ENCODE measurements around the gene KIAA1671. TPM values are rescaled to one million over a fixed set of nuclear protein-coding genes. Genes with fewer than 3 reads are reported as not detected.

KIAA1671 gene
- polyA plus RNA-seq, 1 donor from 2014 or later = 3.0 TPM

- no peak overlapping the region for H2AFZ ChIP-seq (ENCODE audit: low read depth, low read length)
- TF ChIP-seq EP300 (conservative IDR thresholded peaks at IDR 0.05; ENCODE audit: poor library complexity, severe bottlenecking) (no peak), SMC3 (conservative IDR thresholded peaks at IDR 0.05; ENCODE audit: poor library complexity) (no peak), TAF1 (IDR thresholded peaks at IDR 0.05; ENCODE audit: low read depth) (no peak), EZH2 (IDR thresholded peaks at IDR 0.05; ENCODE audit: borderline replicate concordance, insufficient read depth, low read length, poor library complexity, severe bottlenecking) (no peak), CTCF (IDR thresholded peaks at IDR 0.05; ENCODE audit: poor library complexity, severe bottlenecking) (no peak), REST (IDR thresholded peaks at IDR 0.05; ENCODE audit: borderline replicate concordance) (no peak), RAD21 (conservative IDR thresholded peaks at IDR 0.05) (no peak), MXI1 (conservative IDR thresholded peaks at IDR 0.05; ENCODE audit: poor library complexity, severe bottlenecking) (no peak), POLR2AphosphoS5 (IDR thresholded peaks at IDR 0.05) (no peak)
- H3K79me2 ChIP-seq (replicated peaks; ENCODE audit: insufficient read depth, low read length) = no peaks in the 10 kb centered on the region
- H3K36me3 ChIP-seq (ENCODE audit: insufficient read depth, low read length) = no peaks in the 10 kb centered on the region
- H3K27ac ChIP-seq (ENCODE audit: low read length) = no peak overlapping the region
- H3K4me3 ChIP-seq (ENCODE audit: low read length) = no peak overlapping the region
- no peaks in the 10 kb centered on the region for H3K27me3 ChIP-seq (ENCODE audit: insufficient read depth, low read depth, low read length)
- no peak overlapping the region for H3K9ac ChIP-seq (ENCODE audit: low read length)
- no peaks in the 10 kb centered on the region for H3F3A ChIP-seq (ENCODE audit: insufficient read depth, low read length, poor library complexity, severe bottlenecking)
- H3K9me2 ChIP-seq (ENCODE audit: insufficient read depth, low read length) = no peaks in the 10 kb centered on the region
- no peaks in the 10 kb centered on the region for H4K20me1 ChIP-seq (ENCODE audit: insufficient read depth)
- H3K4me2 ChIP-seq (ENCODE audit: low read length) = no peak overlapping the region
- H3K9me3 ChIP-seq (ENCODE audit: low read length) = no peaks in the 10 kb centered on the region
These were observed 15.4 kb upstream of the KIAA1671 start for GRCh38 chr22:24937114-24937513.

- Histone ChIP-seq H3K9me2 (ENCODE audit: insufficient read depth, low read length) (no peaks in the 10 kb centered on the region), H3K9me3 (ENCODE audit: low read length) (no peaks in the 10 kb centered on the region), H2AFZ (ENCODE audit: low read depth, low read length) (no peak overlapping the region), H3K9ac (ENCODE audit: low read length) (no peak overlapping the region), H3K27me3 (ENCODE audit: insufficient read depth, low read depth, low read length) (no peaks in the 10 kb centered on the region), H3K4me3 (ENCODE audit: low read length) (no peak overlapping the region), H3K79me2 (replicated peaks; ENCODE audit: insufficient read depth, low read length) (no peaks in the 10 kb centered on the region), H3F3A (ENCODE audit: insufficient read depth, low read length, poor library complexity, severe bottlenecking) (no peaks in the 10 kb centered on the region), H3K36me3 (ENCODE audit: insufficient read depth, low read length) (no peaks in the 10 kb centered on the region), H4K20me1 (ENCODE audit: insufficient read depth) (no peaks in the 10 kb centered on the region), H3K27ac (ENCODE audit: low read length) (no peak overlapping the region), H3K4me2 (ENCODE audit: low read length) (no peak overlapping the region)
- TF ChIP-seq TAF1 (IDR thresholded peaks at IDR 0.05; ENCODE audit: low read depth) = no peak
- TF ChIP-seq EP300 (conservative IDR thresholded peaks at IDR 0.05; ENCODE audit: poor library complexity, severe bottlenecking) = no peak
- TF ChIP-seq CTCF (IDR thresholded peaks at IDR 0.05; ENCODE audit: poor library complexity, severe bottlenecking) = peak; percentile 73
- peak; percentile 68 for TF ChIP-seq RAD21 (conservative IDR thresholded peaks at IDR 0.05)
- TF ChIP-seq SMC3 (conservative IDR thresholded peaks at IDR 0.05; ENCODE audit: poor library complexity) = peak; percentile 74
These were observed 13.7 kb upstream of the KIAA1671 start for GRCh38 chr22:24938741-24939341.
